Astrocyte of the hippocampus (primary cell): ENCODE measurements around the gene IL26.

Source experiments
- DNase-seq: peaks from one replicate; pipeline ENCODE4 v3.0.0; 2011; ENCODE audit warnings: low read depth, low spot score

The IL26 gene

DNA sequence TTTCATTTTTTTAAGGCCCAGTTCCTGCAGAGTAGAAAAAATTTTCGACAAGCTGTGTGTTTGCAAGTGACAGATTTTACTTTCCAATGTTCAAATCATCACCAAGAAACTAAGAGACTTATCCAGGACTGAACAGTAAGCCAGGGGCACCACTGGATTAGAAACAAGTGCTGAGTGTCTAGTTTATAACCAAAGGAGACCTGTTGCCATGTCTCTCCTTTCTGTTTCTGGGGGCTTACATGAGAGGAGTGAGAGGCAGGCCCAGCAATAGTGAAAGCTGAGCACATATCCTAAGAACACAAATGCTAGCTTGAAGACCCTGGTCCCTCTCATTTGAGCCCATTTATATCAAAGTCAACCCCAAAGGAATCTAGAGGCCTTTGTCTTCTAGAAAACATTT is 69.0 kb downstream of the IL26 start:
- DNase-seq, result no peak

- DNase-seq, result no peak
These were observed 70.8 kb downstream of the IL26 start for GRCh38 chr12:68154779-68155178.
